Gastroesophageal sphincter (tissue), 3 donors: Measurements from ENCODE around the gene PDLIM5.

Experiments used
- POLR2A ChIP-seq, 2 donors: fragments of 450-650 bp; IDR thresholded peaks; one replicate each; pipeline ENCODE4 v1.6.1; 2017; ENCODE audit warnings: antibody characterized with exemption in 2 of 2, mild to moderate bottlenecking in 2 of 2, moderate library complexity in 1 of 2
- POLR2AphosphoS5 ChIP-seq: sonication (generic); formaldehyde crosslinking; IDR thresholded peaks from one replicate; pipeline ENCODE4 v1.6.1; 2017; ENCODE audit warnings: antibody characterized with exemption
- TF ChIP-seq, protein P1 (sequence below), 4 experiments: fragments of 200-600 bp in 2 of 4; fragments of 450-650 bp in 2 of 4; sonication (generic) in 1 of 4; IDR thresholded peaks; one replicate each; pipeline ENCODE4 v1.5.1; 2017 to 2019; ENCODE audit warnings: antibody characterized with exemption in 4 of 4, mild to moderate bottlenecking in 2 of 4, moderate library complexity in 2 of 4

DNA sequence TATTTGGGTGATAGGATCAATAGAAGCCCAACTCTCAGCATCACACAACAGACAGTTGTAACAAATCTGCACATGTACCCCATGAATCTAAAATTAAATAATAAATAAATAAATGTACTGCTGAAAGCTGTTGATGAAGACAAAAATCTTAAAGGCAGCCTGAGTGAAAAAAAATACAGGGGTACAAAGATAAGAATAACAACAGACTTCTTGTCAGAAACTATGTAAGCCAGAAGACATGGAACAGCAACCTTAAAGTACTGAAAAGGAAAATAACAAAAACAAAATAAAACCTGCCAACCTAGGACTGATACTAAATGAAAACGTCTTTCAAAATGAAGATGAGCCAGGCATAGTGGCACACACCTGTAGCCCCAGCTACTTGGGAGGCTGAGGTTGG is 25.0 kb upstream of the PDLIM5 start:
- TF ChIP-seq, protein P1, sequence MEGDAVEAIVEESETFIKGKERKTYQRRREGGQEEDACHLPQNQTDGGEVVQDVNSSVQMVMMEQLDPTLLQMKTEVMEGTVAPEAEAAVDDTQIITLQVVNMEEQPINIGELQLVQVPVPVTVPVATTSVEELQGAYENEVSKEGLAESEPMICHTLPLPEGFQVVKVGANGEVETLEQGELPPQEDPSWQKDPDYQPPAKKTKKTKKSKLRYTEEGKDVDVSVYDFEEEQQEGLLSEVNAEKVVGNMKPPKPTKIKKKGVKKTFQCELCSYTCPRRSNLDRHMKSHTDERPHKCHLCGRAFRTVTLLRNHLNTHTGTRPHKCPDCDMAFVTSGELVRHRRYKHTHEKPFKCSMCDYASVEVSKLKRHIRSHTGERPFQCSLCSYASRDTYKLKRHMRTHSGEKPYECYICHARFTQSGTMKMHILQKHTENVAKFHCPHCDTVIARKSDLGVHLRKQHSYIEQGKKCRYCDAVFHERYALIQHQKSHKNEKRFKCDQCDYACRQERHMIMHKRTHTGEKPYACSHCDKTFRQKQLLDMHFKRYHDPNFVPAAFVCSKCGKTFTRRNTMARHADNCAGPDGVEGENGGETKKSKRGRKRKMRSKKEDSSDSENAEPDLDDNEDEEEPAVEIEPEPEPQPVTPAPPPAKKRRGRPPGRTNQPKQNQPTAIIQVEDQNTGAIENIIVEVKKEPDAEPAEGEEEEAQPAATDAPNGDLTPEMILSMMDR (IDR thresholded peaks at IDR 0.05) = no peak
- TF ChIP-seq POLR2AphosphoS5 (no peak), POLR2A (IDR thresholded peaks at IDR 0.05) (no peak)
